GM12873 (cell line): ENCODE data around the gene BTNL9.

Experiments
- CTCF ChIP-seq: IDR thresholded peaks from 2 replicates; pipeline ENCODE4 v1.5.1; 2012; ENCODE audit warnings: low read depth, mild to moderate bottlenecking, moderate library complexity, low read length, control low read depth; ENCODE audit not compliant: insufficient read depth; ENCODE audit errors: missing control alignments

Gene BTNL9

GRCh38 chr5:181088289-181088688, 48.2 kb downstream of the BTNL9 start:
- peak; percentile 51 for TF ChIP-seq CTCF

GRCh38 chr5:181092428-181092827, 52.4 kb downstream of the BTNL9 start:
- no peak for TF ChIP-seq CTCF

- no peak for TF ChIP-seq CTCF
Measured at GRCh38 chr5:181098762-181099601, 58.9 kb downstream of the BTNL9 start.

- TF ChIP-seq CTCF: no peak
Measured at GRCh38 chr5:181099602-181100086, 59.6 kb downstream of the BTNL9 start.

- no peak for TF ChIP-seq CTCF
Measured at GRCh38 chr5:181100121-181100875, 60.2 kb downstream of the BTNL9 start.

- no peak for TF ChIP-seq CTCF
Measured at GRCh38 chr5:181105391-181106025, 65.4 kb downstream of the BTNL9 start.

GRCh38 chr5:181107699-181108098, 67.6 kb downstream of the BTNL9 start:
- TF ChIP-seq CTCF: no peak
